GM12891 (cell line): ENCODE data around the gene RAB8A.
A peak's percentile ranks its signal among the peaks of the same experiment; 100 is the strongest.

Source experiments
- PAX5 ChIP-seq: IDR thresholded peaks from 2 replicates; pipeline ENCODE4 v1.6.1; 2011; ENCODE audit warnings: low read length, moderate library complexity, mild to moderate bottlenecking; ENCODE audit not compliant: insufficient read depth, severe bottlenecking
- POLR2A ChIP-seq: IDR thresholded peaks from 2 replicates; pipeline ENCODE4 v1.6.1; 2011; ENCODE audit warnings: low read depth, low read length, control low read depth
- POLR2AphosphoS5 ChIP-seq: IDR thresholded peaks from 2 replicates; pipeline ENCODE4 v1.6.1; 2011; ENCODE audit warnings: low read depth, low read length, control low read depth
- SPI1 ChIP-seq: IDR thresholded peaks from 2 replicates; pipeline ENCODE4 v1.6.1; 2011; ENCODE audit warnings: low read depth, low read length, control low read depth
- TAF1 ChIP-seq: IDR thresholded peaks from 2 replicates; pipeline ENCODE4 v1.6.1; 2011; ENCODE audit warnings: low read depth, low read length, control low read depth

DNA sequence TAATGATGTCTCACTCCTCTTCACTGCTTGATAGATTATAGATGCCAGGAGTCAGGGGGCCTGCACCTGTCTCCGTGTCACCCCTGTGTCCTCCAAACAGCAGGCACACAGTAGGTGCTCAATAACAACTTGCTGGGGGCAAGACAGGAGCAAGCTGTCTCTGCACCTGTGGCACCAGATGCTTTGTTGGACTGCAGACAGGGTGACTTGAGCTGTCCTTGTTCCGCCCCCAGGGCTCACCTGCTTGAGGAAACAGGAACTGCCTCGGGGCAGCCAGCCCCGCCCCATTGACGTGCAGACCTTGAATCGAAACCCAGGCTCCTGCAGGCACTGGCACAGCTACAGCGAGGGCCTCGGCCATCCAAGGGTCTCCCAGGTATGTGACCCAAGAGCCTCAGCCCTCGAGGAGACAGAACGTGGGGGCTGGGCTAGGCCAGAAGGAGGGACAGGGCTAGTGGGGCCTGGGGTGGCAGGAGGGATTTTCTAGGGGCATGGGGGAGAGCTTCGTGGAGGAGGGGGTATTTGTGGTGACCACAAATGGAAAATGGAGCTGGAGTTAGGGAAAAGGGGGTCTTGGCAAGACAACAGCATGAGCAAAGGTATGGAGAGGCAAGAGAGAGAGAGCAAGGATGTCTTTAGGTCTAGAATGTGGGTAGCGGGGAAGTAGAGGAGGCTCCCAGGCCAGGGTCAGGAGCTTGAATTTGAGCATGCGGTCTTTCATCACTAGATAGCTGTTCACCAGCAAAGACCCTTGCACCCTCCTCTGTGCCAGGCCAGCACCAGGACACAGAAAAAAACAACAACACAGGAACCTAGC lies 31.9 kb downstream of the RAB8A start, which contains the start of gene HSH2D:
- TF ChIP-seq SPI1 (peak; percentile 97), POLR2AphosphoS5 (peak; percentile 85), POLR2A (peak; percentile 85), PAX5 (no peak), TAF1 (peak; percentile 83)
